ENCODE measurements around the gene HCRTR1. TPM values are rescaled to one million over a fixed set of nuclear protein-coding genes. Genes with fewer than 3 reads are reported as not detected.

HCRTR1 gene
- total RNA-seq, 6 experiments from 2014 or later, result not detected

DNA sequence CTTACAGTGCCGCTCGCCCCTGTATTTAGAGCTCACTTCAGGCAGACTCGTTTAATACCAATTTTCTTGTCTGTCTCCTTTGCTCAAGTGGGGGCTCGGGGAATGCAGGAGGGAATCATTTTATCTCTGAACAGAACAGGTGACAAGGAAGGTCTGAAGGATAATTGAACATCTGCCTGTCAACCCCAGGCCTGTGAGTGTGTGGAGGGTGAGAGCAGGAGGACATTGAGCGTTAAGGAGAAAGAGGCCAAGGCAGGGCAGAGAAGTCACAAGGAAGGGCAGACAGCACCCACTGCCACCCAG is 36.9 kb downstream of the HCRTR1 start:
- TF ChIP-seq, protein P1, sequence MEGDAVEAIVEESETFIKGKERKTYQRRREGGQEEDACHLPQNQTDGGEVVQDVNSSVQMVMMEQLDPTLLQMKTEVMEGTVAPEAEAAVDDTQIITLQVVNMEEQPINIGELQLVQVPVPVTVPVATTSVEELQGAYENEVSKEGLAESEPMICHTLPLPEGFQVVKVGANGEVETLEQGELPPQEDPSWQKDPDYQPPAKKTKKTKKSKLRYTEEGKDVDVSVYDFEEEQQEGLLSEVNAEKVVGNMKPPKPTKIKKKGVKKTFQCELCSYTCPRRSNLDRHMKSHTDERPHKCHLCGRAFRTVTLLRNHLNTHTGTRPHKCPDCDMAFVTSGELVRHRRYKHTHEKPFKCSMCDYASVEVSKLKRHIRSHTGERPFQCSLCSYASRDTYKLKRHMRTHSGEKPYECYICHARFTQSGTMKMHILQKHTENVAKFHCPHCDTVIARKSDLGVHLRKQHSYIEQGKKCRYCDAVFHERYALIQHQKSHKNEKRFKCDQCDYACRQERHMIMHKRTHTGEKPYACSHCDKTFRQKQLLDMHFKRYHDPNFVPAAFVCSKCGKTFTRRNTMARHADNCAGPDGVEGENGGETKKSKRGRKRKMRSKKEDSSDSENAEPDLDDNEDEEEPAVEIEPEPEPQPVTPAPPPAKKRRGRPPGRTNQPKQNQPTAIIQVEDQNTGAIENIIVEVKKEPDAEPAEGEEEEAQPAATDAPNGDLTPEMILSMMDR (IDR thresholded peaks at IDR 0.05), result no peak
- H3K36me3 Mint-ChIP-seq (ENCODE audit: low read depth), result peaks cover 26% of the 10 kb centered on the region
- no peak for DNase-seq
- H3K9me3 Mint-ChIP-seq, result no peaks in the 10 kb centered on the region
- H3K4me1 Mint-ChIP-seq (ENCODE audit: low read depth), result peaks cover 25% of the 10 kb centered on the region; the same call in 1 of the 2 replicates
- H3K4me3 Mint-ChIP-seq, result no peak overlapping the region
- no peak overlapping the region for H3K27ac Mint-ChIP-seq
- peaks cover 3% of the 10 kb centered on the region; the same call in 1 of the 2 replicates for H3K27me3 Mint-ChIP-seq (ENCODE audit: insufficient read depth)

DNA sequence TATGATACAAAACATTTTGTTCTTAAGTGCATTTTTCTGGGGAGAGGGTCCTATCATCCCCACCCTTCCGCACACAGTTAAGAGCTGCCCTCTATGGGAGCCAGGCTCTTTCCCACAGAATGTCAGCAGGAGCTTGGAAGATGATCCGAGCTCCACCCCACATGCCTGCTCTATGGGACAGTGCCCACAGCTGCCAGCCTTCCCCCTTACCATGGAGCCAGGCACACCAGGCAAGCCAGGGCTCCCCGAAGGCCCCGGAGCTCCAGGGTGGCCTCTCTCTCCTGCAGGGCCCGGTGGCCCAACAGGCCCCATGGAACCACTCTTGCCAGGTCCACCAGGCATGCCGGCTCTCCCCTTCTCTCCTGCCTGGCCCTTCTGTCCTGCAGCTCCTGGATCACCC is 37.6 kb downstream of the HCRTR1 start:
- no peak for DNase-seq
- H3K4me1 Mint-ChIP-seq (ENCODE audit: low read depth), result peaks cover 21% of the 10 kb centered on the region; the same call in 1 of the 2 replicates
- TF ChIP-seq, protein P1 (IDR thresholded peaks at IDR 0.05), result no peak
- peaks cover 26% of the 10 kb centered on the region for H3K36me3 Mint-ChIP-seq (ENCODE audit: low read depth)
- no peaks in the 10 kb centered on the region for H3K9me3 Mint-ChIP-seq
- no peaks in the 10 kb centered on the region for H3K27me3 Mint-ChIP-seq (ENCODE audit: insufficient read depth)
- no peak overlapping the region for H3K27ac Mint-ChIP-seq
- no peak overlapping the region for H3K4me3 Mint-ChIP-seq

DNA sequence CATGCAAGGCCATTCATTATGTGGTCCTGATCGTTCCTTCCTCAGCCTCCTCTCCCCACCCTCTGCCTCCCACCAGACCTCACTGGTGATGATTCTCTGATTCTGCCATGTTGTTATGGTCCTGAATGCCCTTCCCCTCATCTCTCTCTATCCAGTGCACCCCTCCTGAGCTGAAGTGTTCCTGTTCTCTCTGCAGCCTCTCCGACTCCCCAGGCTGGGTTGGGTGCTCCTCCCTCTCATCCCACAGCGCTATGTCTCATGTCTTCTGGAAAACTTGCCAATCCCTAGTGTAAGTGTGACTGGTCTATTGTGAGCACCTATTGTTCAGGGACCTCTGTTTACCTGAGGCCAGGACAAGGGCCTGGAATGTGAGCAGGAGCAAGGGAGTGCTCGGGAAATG is 38.3 kb downstream of the HCRTR1 start:
- Mint-ChIP-seq H3K9me3 (no peaks in the 10 kb centered on the region), H3K27ac (no peak overlapping the region), H3K36me3 (ENCODE audit: low read depth) (peaks cover 26% of the 10 kb centered on the region), H3K4me3 (no peak overlapping the region), H3K4me1 (ENCODE audit: low read depth) (peaks cover 14% of the 10 kb centered on the region; the same call in 1 of the 2 replicates), H3K27me3 (ENCODE audit: insufficient read depth) (no peaks in the 10 kb centered on the region)
- TF ChIP-seq, protein P1 (IDR thresholded peaks at IDR 0.05), result no peak
- no peak for DNase-seq

DNA sequence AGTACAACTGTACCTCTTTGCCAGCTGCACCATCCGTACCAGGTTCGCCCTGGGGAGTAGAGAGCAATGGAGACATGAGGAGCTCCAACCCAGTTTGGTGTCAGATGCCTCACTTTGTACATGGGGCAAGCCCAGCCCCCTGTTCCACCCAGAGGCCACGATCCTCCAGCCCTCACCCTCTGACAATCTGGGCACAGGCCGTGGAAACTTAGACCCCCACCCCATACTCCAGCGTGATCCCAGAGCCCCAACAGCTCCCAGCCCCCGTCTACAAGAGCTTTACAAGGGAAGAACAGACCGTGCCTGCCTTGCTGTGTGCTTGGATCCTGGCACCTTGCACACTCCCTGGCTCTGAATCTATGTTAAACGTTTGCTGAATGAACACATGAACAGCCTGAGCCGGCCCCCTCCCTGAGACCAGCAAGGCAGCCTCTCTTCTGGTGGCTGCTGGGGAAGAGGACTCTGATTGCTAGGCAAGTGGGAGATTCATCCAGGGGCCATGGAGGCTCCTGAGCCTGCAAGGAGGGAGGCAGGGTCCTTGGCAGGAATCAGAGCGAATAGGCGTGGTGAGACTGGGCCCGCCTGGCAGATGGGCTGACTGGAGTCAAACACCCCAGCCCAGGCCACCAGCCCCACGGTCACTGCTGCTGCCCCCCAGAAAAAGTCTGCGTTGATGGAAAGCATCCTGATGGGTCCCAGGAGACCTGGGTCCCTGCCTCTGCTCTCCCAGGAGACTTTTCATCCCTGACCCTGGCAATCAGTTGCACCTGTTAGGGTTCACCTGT is 39.7 kb downstream of the HCRTR1 start:
- DNase-seq, result no peak
- no peak overlapping the region for H3K4me3 Mint-ChIP-seq
- no peaks in the 10 kb centered on the region for H3K9me3 Mint-ChIP-seq
- no peak overlapping the region for H3K27ac Mint-ChIP-seq
- peaks cover 26% of the 10 kb centered on the region for H3K36me3 Mint-ChIP-seq (ENCODE audit: low read depth)
- TF ChIP-seq, protein P1 (IDR thresholded peaks at IDR 0.05), result no peak
- peaks cover 8% of the 10 kb centered on the region; the same call in 1 of the 2 replicates for H3K4me1 Mint-ChIP-seq (ENCODE audit: low read depth)
- H3K27me3 Mint-ChIP-seq (ENCODE audit: insufficient read depth), result no peaks in the 10 kb centered on the region

DNA sequence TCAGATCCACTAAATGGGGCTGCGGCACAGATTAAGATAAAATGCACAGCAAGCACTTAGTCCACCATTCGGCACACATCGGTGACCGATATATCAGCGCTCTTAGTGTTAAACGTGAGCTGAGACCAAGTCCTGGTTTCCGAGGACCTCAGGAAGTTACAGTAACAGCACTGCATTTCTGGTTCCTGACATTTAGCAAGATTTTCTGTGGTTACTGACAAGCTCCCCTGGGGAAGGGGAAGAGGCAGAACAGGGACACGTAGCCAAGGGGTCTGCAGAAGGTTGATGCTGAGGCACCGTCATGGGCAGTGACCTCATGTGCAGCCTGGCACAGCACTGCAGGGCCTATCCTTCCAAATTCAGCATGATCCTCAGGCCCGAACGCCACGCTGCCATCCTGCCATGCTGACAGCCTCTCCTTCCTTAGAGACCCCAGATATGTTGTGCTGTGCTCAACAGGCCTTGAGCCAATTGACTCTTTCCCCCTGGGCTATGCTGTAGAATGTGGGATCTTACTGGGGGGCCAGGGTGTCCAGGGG is 40.6 kb downstream of the HCRTR1 start:
- Mint-ChIP-seq H3K36me3 (ENCODE audit: low read depth) (peaks cover 21% of the 10 kb centered on the region), H3K27ac (no peak overlapping the region), H3K4me1 (ENCODE audit: low read depth) (peaks cover 8% of the 10 kb centered on the region; the same call in 1 of the 2 replicates), H3K27me3 (ENCODE audit: insufficient read depth) (no peaks in the 10 kb centered on the region; the same call in 1 of the 2 replicates), H3K4me3 (no peak overlapping the region), H3K9me3 (no peaks in the 10 kb centered on the region)
- DNase-seq, result no peak
- TF ChIP-seq, protein P1 (IDR thresholded peaks at IDR 0.05), result no peak
